Sigmoid colon (tissue), 3 donors: Measurements from ENCODE around the gene SIVA1.

Experiments
- POLR2A ChIP-seq, 2 donors: fragments of 450-650 bp; IDR thresholded peaks; one replicate each; pipeline ENCODE4 v1.6.1; 2016; ENCODE audit warnings: antibody characterized with exemption in 2 of 2, mild to moderate bottlenecking in 2 of 2, moderate library complexity in 2 of 2
- TF ChIP-seq, protein P1 (sequence below), 4 experiments: fragments of 450-650 bp in 3 of 4; fragments of 200-600 bp in 1 of 4; IDR thresholded peaks; one replicate each; pipeline ENCODE4 v1.5.1; 2016 to 2019; ENCODE audit warnings: antibody characterized with exemption in 4 of 4, mild to moderate bottlenecking in 3 of 4, moderate library complexity in 2 of 4

DNA sequence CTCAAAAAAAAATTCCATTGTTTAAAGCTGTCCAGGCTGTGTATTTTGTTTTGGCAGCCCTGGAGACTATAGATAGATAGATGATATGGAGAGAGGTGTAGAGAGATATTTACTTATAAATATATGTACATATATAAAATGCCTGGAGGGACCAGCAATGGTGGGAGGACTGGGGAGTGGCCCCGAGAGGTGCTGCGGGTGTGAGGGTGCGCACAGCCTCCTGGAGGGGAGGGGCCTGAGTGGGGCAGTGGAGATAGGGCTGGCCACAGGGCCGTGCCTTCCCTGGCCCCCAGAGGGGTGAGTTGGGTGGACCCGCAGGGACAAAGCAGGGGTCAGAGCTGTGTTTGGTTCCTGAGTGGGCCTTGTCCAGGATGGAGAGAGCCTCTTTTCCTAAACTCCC lies 22.5 kb upstream of the SIVA1 start:
- TF ChIP-seq POLR2A (IDR thresholded peaks at IDR 0.05) = no peak
- TF ChIP-seq, protein P1, sequence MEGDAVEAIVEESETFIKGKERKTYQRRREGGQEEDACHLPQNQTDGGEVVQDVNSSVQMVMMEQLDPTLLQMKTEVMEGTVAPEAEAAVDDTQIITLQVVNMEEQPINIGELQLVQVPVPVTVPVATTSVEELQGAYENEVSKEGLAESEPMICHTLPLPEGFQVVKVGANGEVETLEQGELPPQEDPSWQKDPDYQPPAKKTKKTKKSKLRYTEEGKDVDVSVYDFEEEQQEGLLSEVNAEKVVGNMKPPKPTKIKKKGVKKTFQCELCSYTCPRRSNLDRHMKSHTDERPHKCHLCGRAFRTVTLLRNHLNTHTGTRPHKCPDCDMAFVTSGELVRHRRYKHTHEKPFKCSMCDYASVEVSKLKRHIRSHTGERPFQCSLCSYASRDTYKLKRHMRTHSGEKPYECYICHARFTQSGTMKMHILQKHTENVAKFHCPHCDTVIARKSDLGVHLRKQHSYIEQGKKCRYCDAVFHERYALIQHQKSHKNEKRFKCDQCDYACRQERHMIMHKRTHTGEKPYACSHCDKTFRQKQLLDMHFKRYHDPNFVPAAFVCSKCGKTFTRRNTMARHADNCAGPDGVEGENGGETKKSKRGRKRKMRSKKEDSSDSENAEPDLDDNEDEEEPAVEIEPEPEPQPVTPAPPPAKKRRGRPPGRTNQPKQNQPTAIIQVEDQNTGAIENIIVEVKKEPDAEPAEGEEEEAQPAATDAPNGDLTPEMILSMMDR (IDR thresholded peaks at IDR 0.05) = no peak
